ENCODE measurements around the gene COL1A2. TPM values are rescaled to one million over a fixed set of nuclear protein-coding genes. Genes with fewer than 3 reads are reported as not detected.

COL1A2 gene
- total and polyA plus RNA-seq, 2 donors (not counting 1 experiment from before 2014, with no cell fraction given), result 0.46 to 0.47 TPM

DNA sequence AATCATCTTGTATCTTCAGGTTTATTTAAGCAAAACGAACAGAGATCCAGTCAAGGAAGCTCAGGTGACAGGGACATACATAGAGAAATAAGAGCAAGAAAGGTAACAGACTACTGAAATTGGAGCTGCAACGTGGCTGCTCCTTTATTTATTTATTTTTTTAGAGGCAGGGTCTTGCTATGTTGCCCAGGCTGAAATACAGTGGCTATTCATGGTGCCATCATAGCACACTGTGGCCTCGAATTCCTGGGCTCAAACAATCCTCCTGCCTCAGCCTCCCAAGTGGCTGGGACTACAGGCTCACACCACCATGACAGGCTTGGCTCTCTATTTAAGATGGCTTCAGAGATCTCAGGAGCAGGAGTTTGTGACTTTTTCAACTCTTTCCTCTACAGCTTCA is 46.4 kb downstream of the COL1A2 start:
- ChIA-PET CTCF (no interaction called here), POLR2A (no interaction called here)
- no peak for ATAC-seq (ENCODE audit: low read depth)
- Mint-ChIP-seq H3K27me3 (peaks cover 36% of the 10 kb centered on the region), H3K4me3 (no peak overlapping the region), H3K9me3 (ENCODE audit: insufficient read depth) (no peaks in the 10 kb centered on the region), H3K27ac (no peak overlapping the region), H3K4me1 (no peaks in the 10 kb centered on the region)
- Histone ChIP-seq H3K27me3 (replicated peaks in 1 of 4; ENCODE audit: control extremely low read depth in 1 of 4, control insufficient read depth in 3 of 4, insufficient read depth in 4 of 4, low read length in 3 of 4) (peaks cover 0 to 18% (median 5%) of the 10 kb centered on the region in 4 experiments), H3K9me3 (ENCODE audit: control extremely low read depth in 1 of 3, control insufficient read depth in 2 of 3, insufficient read depth in 1 of 3, low read length in 2 of 3) (no peaks in the 10 kb centered on the region), H4K20me1 (ENCODE audit: control insufficient read depth, insufficient read depth, low read length, poor library complexity, severe bottlenecking) (no peaks in the 10 kb centered on the region), H3K9ac (ENCODE audit: low read length) (no peak overlapping the region), H3K36me3 (replicated peaks in 1 of 2; ENCODE audit: control extremely low read depth in 1 of 2, control insufficient read depth in 1 of 2, extremely low read depth in 1 of 2, insufficient read depth in 2 of 2, low read length in 1 of 2) (no peaks in the 10 kb centered on the region), H3K79me2 (ENCODE audit: control insufficient read depth, insufficient read depth, low read length) (no peaks in the 10 kb centered on the region), H2AFZ (ENCODE audit: insufficient read depth, low read depth, low read length, poor library complexity, severe bottlenecking) (no peak overlapping the region), H3K4me2 (replicated peaks; ENCODE audit: low read depth, low read length, poor library complexity, severe bottlenecking) (no peak overlapping the region), H3K4me1 (ENCODE audit: control insufficient read depth in 2 of 2, insufficient read depth in 2 of 2, low read length in 2 of 2) (no peaks in the 10 kb centered on the region), H3K4me3 (ENCODE audit: control extremely low read depth in 1 of 5, extremely low read depth in 1 of 5, insufficient read depth in 1 of 5, low read depth in 2 of 5, low read length in 4 of 5) (no peak overlapping the region), H3K27ac (ENCODE audit: low read length in 2 of 2) (no peak overlapping the region)
- no peak for DNase-seq
- 77% methylated on average over 2 of the region's 3 CpGs for WGBS (ENCODE audit: insufficient coverage)
- TF ChIP-seq, protein P1, sequence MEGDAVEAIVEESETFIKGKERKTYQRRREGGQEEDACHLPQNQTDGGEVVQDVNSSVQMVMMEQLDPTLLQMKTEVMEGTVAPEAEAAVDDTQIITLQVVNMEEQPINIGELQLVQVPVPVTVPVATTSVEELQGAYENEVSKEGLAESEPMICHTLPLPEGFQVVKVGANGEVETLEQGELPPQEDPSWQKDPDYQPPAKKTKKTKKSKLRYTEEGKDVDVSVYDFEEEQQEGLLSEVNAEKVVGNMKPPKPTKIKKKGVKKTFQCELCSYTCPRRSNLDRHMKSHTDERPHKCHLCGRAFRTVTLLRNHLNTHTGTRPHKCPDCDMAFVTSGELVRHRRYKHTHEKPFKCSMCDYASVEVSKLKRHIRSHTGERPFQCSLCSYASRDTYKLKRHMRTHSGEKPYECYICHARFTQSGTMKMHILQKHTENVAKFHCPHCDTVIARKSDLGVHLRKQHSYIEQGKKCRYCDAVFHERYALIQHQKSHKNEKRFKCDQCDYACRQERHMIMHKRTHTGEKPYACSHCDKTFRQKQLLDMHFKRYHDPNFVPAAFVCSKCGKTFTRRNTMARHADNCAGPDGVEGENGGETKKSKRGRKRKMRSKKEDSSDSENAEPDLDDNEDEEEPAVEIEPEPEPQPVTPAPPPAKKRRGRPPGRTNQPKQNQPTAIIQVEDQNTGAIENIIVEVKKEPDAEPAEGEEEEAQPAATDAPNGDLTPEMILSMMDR (IDR thresholded peaks at IDR 0.05), result no peak
- TF ChIP-seq EZH2 (IDR thresholded peaks at IDR 0.05; ENCODE audit: borderline replicate concordance, insufficient read depth, low read depth, low read length, poor library complexity, severe bottlenecking), result no peak
- intact Hi-C loops (cut with micrococcal nuclease), result no loop called here

DNA sequence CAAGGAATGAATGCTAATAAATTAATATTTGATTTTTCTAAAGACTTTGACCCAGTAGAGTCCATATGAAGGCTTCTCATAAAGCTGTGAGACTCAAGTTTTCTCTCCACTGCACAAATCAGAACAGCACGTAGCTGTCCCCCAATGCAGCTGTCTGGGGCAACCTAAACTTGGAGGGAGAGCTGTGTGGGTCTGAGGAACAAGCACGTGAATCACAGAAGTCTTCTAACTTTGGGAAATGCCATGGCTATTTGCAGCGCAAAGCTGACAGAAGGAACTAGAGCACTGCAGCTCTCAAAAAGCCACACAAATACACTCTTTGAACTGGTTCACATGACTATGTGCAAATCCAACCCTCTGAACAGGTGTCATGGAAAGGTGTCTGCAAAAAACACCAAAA is 47.9 kb downstream of the COL1A2 start:
- no peak for ATAC-seq (ENCODE audit: low read depth)
- Mint-ChIP-seq H3K9me3 (ENCODE audit: insufficient read depth) (no peaks in the 10 kb centered on the region), H3K4me1 (no peaks in the 10 kb centered on the region), H3K27me3 (peaks cover 23% of the 10 kb centered on the region), H3K4me3 (no peak overlapping the region), H3K27ac (no peak overlapping the region)
- no peaks in the 10 kb centered on the region for H3K36me3 ChIP-seq (replicated peaks in 1 of 2; ENCODE audit: control extremely low read depth in 1 of 2, control insufficient read depth in 1 of 2, extremely low read depth in 1 of 2, insufficient read depth in 2 of 2, low read length in 1 of 2)
- intact Hi-C loops (cut with micrococcal nuclease), result no loop called here
- H3K4me3 ChIP-seq (ENCODE audit: control extremely low read depth in 1 of 5, extremely low read depth in 1 of 5, insufficient read depth in 1 of 5, low read depth in 2 of 5, low read length in 4 of 5), result no peak overlapping the region
- no peak overlapping the region for H3K4me2 ChIP-seq (replicated peaks; ENCODE audit: low read depth, low read length, poor library complexity, severe bottlenecking)
- TF ChIP-seq EZH2 (IDR thresholded peaks at IDR 0.05; ENCODE audit: borderline replicate concordance, insufficient read depth, low read depth, low read length, poor library complexity, severe bottlenecking), result no peak
- TF ChIP-seq, protein P1 (IDR thresholded peaks at IDR 0.05), result no peak
- ChIA-PET CTCF (interaction anchor here (0.6 to 2.6 kb wide), 5 partner anchors 8 to 1035 kb away, joined by 3 to 15 read pairs (median 4); no protein-coding TSS in a partner anchor), POLR2A (no interaction called here)
- no peak overlapping the region for H3K27ac ChIP-seq (ENCODE audit: low read length in 2 of 2)
- H3K4me1 ChIP-seq (ENCODE audit: control insufficient read depth in 2 of 2, insufficient read depth in 2 of 2, low read length in 2 of 2), result no peaks in the 10 kb centered on the region
- no peaks in the 10 kb centered on the region for H3K9me3 ChIP-seq (ENCODE audit: control extremely low read depth in 1 of 3, control insufficient read depth in 2 of 3, insufficient read depth in 1 of 3, low read length in 2 of 3)
- H2AFZ ChIP-seq (ENCODE audit: insufficient read depth, low read depth, low read length, poor library complexity, severe bottlenecking), result no peak overlapping the region
- no peaks in the 10 kb centered on the region for H3K79me2 ChIP-seq (ENCODE audit: control insufficient read depth, insufficient read depth, low read length)
- DNase-seq, result no peak
- peaks cover 0 to 9% (median 0%) of the 10 kb centered on the region in 4 experiments for H3K27me3 ChIP-seq (replicated peaks in 1 of 4; ENCODE audit: control extremely low read depth in 1 of 4, control insufficient read depth in 3 of 4, insufficient read depth in 4 of 4, low read length in 3 of 4)
- H3K9ac ChIP-seq (ENCODE audit: low read length), result no peak overlapping the region
- WGBS (ENCODE audit: insufficient coverage), result 100% methylated on average over 2 of the region's 3 CpGs
- no peaks in the 10 kb centered on the region for H4K20me1 ChIP-seq (ENCODE audit: control insufficient read depth, insufficient read depth, low read length, poor library complexity, severe bottlenecking)
